ENCODE measurements around the gene ANKDD1B.

The ANKDD1B gene

DNA sequence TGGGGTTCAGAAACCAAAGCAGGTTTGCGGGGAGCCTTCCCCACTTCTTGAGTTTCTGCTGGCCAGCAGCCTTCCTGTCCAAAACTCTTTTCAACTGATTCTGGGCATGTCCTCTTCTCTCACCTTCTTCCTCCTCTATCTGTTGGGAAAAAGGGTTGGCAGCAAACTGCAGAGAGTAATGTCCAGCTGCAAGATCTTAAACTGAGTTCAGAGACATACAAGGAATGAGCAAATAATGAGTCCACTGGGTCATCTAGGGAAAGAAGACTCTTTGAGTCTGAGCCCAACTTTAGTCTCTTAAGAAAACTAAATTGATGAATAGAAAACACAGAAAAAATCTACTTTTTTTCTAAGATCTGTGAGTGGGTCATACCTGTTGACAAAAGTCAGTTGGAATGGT, 16.5 kb downstream of the ANKDD1B start:
- DNase-seq (ENCODE audit: insufficient read length, low spot score) (no peak), FAIRE-seq (no peak)
- TF ChIP-seq POLR2A (IDR thresholded peaks at IDR 0.05; ENCODE audit: low read depth, low read length), result no peak

DNA sequence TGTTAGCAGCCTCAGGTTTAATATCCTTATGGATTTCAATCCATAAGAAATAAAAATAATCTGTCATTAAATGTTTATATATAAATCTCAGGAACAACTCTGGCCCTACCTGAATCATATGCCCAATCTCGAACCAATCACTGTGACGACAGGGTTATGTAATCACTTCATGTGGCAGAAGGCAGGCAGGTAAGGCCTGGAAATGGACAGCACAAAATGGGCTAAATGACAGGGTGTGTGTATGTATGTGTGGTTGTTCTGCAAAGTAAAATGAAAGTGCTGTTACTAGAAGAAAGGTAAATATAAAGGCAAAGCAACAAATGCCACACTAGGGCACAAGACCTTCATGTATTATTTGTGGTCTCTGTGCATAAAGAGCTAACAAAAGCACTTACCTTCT, 19.6 kb downstream of the ANKDD1B start:
- no peak for TF ChIP-seq POLR2A (IDR thresholded peaks at IDR 0.05; ENCODE audit: low read depth, low read length)
- no peak for DNase-seq (ENCODE audit: insufficient read length, low spot score)
- FAIRE-seq, result no peak

DNA sequence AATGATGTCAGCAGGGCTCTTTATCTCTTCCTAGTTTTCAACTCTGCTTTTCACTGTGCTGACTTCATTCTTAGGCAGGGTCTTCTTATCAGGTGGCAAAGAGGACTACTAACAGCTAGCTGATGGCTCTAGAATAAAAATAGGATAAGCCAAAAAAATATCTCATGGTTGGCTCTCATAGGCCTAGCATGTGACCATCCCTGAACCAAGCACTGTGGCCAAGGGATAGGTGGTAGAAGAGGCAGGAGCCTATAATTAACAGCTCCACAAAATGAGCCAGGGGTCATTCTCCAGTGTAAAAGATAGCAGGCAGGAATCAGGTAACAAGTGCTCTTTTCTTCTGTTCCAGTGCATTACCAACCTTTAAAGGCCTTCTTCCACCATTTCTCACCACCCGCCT, 21.1 kb downstream of the ANKDD1B start:
- no peak for TF ChIP-seq POLR2A (IDR thresholded peaks at IDR 0.05; ENCODE audit: low read depth, low read length)
- FAIRE-seq, result no peak
- no peak for DNase-seq (ENCODE audit: insufficient read length, low spot score)

DNA sequence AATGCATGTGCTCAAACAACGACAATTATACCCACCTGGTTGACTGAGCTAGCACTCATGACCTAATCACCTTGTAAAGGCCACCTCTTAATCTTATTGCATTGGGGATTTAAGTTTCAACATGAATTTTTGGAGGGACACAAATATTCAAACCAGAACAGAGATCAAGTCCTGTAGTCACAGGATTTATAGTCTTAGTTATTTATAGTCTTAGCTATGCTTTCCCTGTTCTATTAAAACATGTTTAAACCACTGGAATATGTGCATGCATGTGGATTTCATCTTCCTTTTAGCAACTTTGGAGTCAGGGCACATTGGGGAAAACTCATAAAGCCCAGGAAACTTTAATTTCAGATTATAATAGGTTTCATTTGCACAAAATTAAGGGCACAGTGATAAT, 26.7 kb downstream of the ANKDD1B start:
- no peak for TF ChIP-seq POLR2A (IDR thresholded peaks at IDR 0.05; ENCODE audit: low read depth, low read length)
- FAIRE-seq (no peak), DNase-seq (ENCODE audit: insufficient read length, low spot score) (no peak)

DNA sequence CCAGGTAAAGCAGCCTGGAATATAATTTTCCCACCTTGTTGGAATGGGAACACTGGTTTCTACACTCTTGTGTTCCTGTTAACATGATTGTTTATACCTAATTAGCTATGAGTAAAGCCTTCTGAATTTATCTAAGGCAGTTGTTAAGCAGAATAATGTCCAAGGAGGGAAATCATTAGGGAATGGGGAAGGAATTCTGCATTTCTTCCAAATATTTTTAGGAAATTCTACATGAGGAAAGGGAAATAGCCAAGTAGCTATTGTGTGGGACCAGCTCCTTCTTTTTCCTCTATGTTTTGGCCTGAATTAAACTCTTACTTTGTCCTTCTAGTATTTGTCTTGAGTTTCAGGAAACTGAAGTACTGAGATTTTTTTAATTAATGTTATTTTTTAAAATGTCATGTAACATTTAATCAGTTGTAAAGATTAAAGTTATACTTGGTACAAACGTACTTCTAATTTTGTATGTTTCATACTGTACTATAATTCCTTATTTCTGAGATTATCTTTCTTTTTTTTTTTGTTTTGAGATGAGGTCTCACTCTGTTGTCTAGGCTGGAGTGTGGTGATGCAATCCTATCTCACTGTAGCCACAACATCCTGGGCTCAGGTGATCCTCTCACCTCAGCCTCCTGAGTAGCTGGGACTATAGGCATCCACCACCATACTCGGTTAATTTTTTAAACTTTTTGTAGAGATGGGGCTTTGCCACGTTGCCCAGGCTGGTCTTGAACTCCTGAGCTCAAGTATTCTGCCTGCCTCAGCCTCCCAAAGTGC, 28.5 kb downstream of the ANKDD1B start:
- no peak for DNase-seq (ENCODE audit: insufficient read length, low spot score)
- no peak for FAIRE-seq
- no peak for TF ChIP-seq POLR2A (IDR thresholded peaks at IDR 0.05; ENCODE audit: low read depth, low read length)

DNA sequence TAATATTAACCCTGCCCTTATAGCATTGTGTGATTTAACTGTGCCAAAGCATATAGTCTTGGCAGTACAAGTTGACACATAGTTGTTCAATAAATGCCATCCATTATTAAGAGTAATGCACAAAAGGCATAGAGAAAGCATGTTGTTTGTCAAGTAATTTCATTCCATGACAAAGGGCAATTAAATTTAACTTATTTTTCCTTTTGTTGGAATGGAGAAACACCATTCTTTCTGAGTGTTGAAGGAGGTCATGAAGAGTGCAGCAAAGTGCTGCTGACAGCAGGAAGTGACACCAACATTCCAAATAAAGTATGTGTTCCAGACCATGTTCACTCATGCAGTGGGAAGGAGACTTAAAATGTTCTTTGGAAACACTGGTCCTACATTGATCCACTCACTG, 29.1 kb downstream of the ANKDD1B start:
- TF ChIP-seq POLR2A (IDR thresholded peaks at IDR 0.05; ENCODE audit: low read depth, low read length), result no peak
- peak; percentile 88 for FAIRE-seq
- peak; percentile 71 for DNase-seq (ENCODE audit: insufficient read length, low spot score)

DNA sequence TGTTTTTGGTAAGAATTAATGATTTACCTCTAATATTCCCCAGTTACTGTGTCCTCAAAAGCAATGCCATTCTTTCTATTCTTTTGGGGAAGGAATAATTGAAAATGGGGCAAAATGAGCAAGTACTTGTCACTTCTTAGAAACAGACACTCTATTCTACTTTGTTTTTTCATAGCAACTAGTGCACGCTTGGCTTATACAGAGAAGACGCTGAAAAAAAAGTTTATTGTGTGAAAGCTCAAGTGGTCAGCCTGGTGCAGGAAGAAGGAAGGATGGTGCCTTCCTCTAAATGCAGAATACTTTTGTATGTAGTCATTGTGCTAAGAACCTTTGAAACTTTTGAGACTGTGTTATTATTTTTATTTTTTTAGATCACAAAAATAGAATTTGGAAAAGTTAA, 29.6 kb downstream of the ANKDD1B start:
- no peak for FAIRE-seq
- TF ChIP-seq POLR2A (IDR thresholded peaks at IDR 0.05; ENCODE audit: low read depth, low read length), result no peak
- DNase-seq (ENCODE audit: insufficient read length, low spot score), result no peak

DNA sequence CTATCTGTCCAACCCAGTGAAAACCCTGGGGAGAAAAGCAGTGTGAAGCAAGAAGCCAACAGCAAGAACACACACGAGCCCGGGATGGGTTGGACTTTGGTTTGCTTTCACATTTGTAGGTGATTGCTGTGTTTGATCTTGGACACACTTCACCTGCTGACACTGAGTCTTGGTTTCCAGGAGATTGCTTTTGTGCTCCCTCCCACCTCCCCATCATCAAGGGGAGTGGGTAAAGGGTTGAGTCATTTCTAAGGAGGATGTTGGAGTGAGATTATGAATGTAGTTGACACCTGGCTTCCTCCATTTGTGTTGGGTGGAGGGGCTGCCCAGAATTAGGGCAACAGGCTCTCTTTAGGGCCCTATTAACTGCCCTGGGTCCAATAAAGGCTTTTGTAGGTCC, 37.5 kb downstream of the ANKDD1B start:
- no peak for TF ChIP-seq POLR2A (IDR thresholded peaks at IDR 0.05; ENCODE audit: low read depth, low read length)
- DNase-seq (ENCODE audit: insufficient read length, low spot score) (no peak), FAIRE-seq (no peak)

DNA sequence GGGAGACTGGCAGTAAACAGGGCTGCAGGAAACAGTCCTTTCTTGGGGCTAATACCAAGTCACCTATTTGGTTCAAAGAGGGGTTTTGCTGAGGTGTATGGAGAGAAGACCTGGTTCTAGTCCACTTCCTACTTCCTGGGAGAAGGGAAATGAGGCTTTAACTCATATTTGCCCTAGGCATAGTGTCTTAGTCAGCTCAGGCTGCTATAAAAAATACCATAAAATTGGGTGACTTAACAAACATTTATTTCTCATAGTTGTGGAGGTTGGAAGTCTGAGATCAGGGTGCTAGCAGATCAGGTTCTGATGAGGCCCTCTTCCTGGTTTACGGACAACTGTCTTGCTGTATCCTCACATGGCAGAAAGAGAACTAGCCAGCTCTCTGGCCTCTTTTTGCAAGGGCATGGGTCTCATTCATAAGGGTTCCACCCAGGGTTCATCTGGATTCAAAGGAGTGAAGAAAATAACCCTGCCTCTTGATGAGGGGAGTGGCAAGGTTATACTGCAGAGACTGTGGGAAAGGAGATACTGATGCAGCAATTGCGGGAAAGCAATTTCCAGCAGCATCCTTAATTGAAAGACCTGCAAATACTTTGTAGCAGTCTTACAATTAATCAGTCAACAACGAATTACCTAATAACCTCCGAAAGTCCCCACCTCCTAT, 40.5 kb downstream of the ANKDD1B start:
- no peak for TF ChIP-seq POLR2A (IDR thresholded peaks at IDR 0.05; ENCODE audit: low read depth, low read length)
- FAIRE-seq (no peak), DNase-seq (ENCODE audit: insufficient read length, low spot score) (no peak)

DNA sequence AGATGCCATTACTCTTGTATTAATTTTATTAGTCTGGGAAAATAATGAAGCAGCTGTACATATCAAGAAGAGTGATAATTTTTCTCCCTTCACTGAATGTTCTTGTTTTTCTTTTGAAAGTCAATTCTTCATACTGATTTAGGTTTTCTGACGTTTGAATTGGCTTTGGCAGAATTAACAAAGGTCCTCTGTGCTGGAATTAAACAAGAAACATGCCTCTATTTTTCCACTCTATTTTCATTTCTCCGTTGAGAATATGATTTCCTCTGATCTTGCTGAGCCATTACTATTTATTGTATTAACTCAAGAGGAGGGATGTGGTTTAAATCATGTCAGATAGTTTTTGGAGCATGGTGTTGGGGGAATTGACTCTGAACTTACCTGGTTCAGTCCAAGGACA, 42.3 kb downstream of the ANKDD1B start:
- no peak for TF ChIP-seq POLR2A (IDR thresholded peaks at IDR 0.05; ENCODE audit: low read depth, low read length)

DNA sequence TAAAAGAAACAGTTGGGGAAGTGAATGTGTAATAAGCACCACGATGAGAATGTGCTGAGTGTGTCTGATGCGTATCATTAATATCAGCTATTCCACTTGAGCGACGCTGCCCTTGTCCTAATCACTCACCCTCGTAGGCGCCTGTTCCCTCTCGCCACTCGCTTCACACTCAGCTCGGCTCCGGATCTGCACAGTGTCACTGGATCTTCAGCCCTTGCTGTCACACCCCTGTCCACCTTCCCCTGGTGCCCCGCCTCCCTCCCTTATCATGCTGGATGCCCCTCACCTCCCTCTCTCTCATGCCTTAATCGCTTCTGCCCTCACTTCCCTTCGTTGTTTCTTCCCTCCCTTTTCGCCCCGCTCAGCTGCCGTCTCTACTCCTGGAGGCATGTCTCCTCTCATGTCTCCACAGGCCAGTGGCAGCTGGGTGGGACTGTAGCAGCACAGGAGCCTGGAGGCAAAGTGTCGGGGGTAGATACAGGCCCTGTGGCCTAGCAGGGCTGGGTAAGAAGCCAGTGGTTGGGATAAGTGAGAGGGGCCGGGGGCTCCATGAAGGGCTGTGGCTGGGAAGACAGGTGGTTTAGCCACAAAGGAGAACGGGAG, 43.5 kb downstream of the ANKDD1B start:
- FAIRE-seq, result no peak
- no peak for TF ChIP-seq POLR2A (IDR thresholded peaks at IDR 0.05; ENCODE audit: low read depth, low read length)

More for the DNA sequence above, 42.3 kb downstream of the ANKDD1B start:
- FAIRE-seq (no peak), DNase-seq (ENCODE audit: insufficient read length, low spot score) (no peak)

DNA sequence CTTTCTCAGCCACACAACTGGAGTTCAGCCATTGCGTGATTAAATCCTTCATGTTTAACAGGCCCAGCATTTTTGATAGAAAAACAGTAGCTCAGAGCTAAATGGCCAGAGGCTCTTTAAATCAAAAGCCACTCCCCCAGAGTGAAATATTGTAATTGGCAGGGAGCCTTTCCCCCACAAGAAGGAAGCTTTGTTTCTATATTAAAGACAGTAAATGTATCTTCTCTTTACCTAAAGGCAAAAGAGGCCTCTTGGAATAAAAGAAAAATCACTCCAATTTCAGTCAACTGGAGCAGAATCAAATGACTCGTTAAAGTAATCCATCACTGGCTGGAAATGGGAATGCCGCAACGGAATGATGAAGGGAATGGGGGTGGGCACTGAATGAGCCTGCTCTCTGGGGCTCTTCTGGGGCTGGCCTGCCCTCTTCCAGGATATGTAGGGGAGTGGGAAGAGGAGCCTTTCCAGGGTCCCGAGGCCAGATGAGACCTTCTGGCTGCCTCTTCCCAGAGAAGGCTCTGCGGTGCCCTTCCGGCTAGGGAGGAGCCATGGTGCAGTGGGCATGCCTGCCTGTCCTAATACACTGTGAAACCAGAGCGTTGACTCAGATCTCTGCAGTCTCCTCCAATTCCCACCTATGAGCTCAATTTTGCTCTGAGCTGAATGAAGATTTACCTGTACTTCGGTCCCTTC, 45.2 kb downstream of the ANKDD1B start:
- peak; percentile 53 for DNase-seq (ENCODE audit: insufficient read length, low spot score)
- TF ChIP-seq POLR2A (IDR thresholded peaks at IDR 0.05; ENCODE audit: low read depth, low read length), result 0 out of 2 replicates have a peak, but pooled peaks have one; percentile 24

More for the DNA sequence above, 43.5 kb downstream of the ANKDD1B start:
- no peak for DNase-seq (ENCODE audit: insufficient read length, low spot score)

DNA sequence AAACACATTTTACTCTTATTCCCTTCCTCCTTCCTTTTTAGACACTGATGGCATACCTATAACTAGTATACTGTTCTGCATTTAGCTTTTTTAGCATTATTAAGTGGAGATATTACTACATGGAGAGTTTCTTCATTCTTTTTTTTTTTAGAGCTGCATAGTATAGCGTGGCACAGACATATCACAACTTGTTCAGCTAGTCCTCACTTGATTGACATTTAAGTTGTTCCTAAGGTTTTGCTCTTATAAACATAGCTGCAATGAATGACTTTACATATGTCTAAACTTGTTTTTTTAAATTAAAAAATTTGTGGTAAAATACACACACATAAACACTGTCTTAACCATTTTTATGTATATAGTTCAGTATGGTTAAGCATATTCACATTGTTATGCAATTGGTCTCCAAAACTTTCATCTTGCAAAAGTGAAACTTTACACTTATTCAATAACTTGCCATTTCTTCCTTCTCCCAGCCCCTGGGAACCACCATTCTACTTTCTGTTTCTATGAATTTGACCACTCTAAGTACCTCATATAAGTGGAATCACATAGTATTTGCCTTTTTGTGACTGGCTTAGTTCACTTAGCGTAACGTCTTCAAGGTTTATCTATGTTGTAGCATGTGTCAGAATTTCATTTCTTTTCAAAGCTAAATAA, 48.7 kb downstream of the ANKDD1B start:
- TF ChIP-seq POLR2A (IDR thresholded peaks at IDR 0.05; ENCODE audit: low read depth, low read length), result no peak

More for the DNA sequence above, 45.2 kb downstream of the ANKDD1B start:
- FAIRE-seq, result peak; percentile 84

More for the DNA sequence above, 48.7 kb downstream of the ANKDD1B start:
- no peak for FAIRE-seq
- DNase-seq (ENCODE audit: insufficient read length, low spot score), result no peak

Data from H54 (cell line).